Measurements from ENCODE around the gene PLEKHG4B.

The PLEKHG4B gene

GRCh38 chr5:187617-188451 is 95.9 kb downstream of the PLEKHG4B start:
- Histone ChIP-seq H3K4me1 (ENCODE audit: low read length) (no peaks in the 10 kb centered on the region), H3K79me2 (ENCODE audit: low read length) (no peaks in the 10 kb centered on the region), H2AFZ (ENCODE audit: low read depth, low read length) (peak overlapping the region; percentile 96), H3K9ac (ENCODE audit: low read length) (no peak overlapping the region), H3K27ac (ENCODE audit: low read length) (no peak overlapping the region), H3K36me3 (replicated peaks; ENCODE audit: low read depth, low read length) (no peaks in the 10 kb centered on the region), H3K4me3 (ENCODE audit: low read length) (peak overlapping the region; percentile 65; the same call in 1 of the 2 replicates), H3K27me3 (ENCODE audit: low read depth, low read length) (no peaks in the 10 kb centered on the region), H3K9me3 (ENCODE audit: insufficient read depth, low read length) (no peaks in the 10 kb centered on the region), H4K20me1 (ENCODE audit: insufficient read depth, low read length) (no peaks in the 10 kb centered on the region), H3K4me2 (ENCODE audit: low read length) (peak overlapping the region; percentile 61)
- TF ChIP-seq EZH2phosphoT487 (IDR thresholded peaks at IDR 0.05; ENCODE audit: low read depth) (no peak), CTCF (IDR thresholded peaks at IDR 0.05; ENCODE audit: low read depth, low read length) (no peak)

GRCh38 chr5:188488-189481 is 96.8 kb downstream of the PLEKHG4B start:
- H3K4me1 ChIP-seq (ENCODE audit: low read length): no peaks in the 10 kb centered on the region
- no peaks in the 10 kb centered on the region for H3K79me2 ChIP-seq (ENCODE audit: low read length)
- H2AFZ ChIP-seq (ENCODE audit: low read depth, low read length): peak overlapping the region; percentile 96
- peak overlapping the region; percentile 65 for H3K4me3 ChIP-seq (ENCODE audit: low read length)
- no peak overlapping the region for H3K27ac ChIP-seq (ENCODE audit: low read length)
- no peak for TF ChIP-seq EZH2phosphoT487 (IDR thresholded peaks at IDR 0.05; ENCODE audit: low read depth)
- TF ChIP-seq CTCF (IDR thresholded peaks at IDR 0.05; ENCODE audit: low read depth, low read length): peak; percentile 63
- no peaks in the 10 kb centered on the region for H4K20me1 ChIP-seq (ENCODE audit: insufficient read depth, low read length)
- no peak overlapping the region for H3K9ac ChIP-seq (ENCODE audit: low read length)
- no peaks in the 10 kb centered on the region for H3K36me3 ChIP-seq (replicated peaks; ENCODE audit: low read depth, low read length)
- no peaks in the 10 kb centered on the region for H3K9me3 ChIP-seq (ENCODE audit: insufficient read depth, low read length)
- no peaks in the 10 kb centered on the region for H3K27me3 ChIP-seq (ENCODE audit: low read depth, low read length)
- peak overlapping the region; percentile 61 for H3K4me2 ChIP-seq (ENCODE audit: low read length)

DNA sequence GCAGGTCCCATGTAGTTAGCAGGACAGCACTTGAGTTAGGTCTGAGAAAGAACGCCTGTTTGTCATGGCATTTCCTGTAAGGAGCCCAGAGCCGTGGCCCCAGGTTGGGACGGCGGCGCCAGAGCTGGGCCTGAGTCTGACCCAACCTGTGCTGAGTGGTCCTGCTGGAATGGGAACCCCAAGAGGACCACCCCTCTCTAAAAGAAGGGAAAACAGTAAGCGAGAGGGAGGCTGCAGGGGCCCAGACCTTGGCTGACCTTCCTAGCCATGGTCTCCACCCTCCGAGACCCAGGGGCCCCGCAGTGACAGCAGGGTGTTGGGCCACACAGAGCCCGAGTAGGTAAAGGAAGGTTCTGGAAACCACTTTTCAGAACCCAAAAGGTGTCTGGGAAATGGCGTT is 97.5 kb downstream of the PLEKHG4B start:
- no peaks in the 10 kb centered on the region for H4K20me1 ChIP-seq (ENCODE audit: insufficient read depth, low read length)
- no peak overlapping the region for H3K4me3 ChIP-seq (ENCODE audit: low read length)
- no peaks in the 10 kb centered on the region for H3K9me3 ChIP-seq (ENCODE audit: insufficient read depth, low read length)
- no peaks in the 10 kb centered on the region for H3K27me3 ChIP-seq (ENCODE audit: low read depth, low read length)
- no peak overlapping the region for H3K27ac ChIP-seq (ENCODE audit: low read length)
- no peaks in the 10 kb centered on the region for H3K36me3 ChIP-seq (replicated peaks; ENCODE audit: low read depth, low read length)
- no peak overlapping the region for H3K4me2 ChIP-seq (ENCODE audit: low read length)
- H3K79me2 ChIP-seq (ENCODE audit: low read length): no peaks in the 10 kb centered on the region
- TF ChIP-seq EZH2phosphoT487 (IDR thresholded peaks at IDR 0.05; ENCODE audit: low read depth) (no peak), CTCF (IDR thresholded peaks at IDR 0.05; ENCODE audit: low read depth, low read length) (no peak)
- H3K9ac ChIP-seq (ENCODE audit: low read length): no peak overlapping the region
- H2AFZ ChIP-seq (ENCODE audit: low read depth, low read length): no peak overlapping the region
- no peaks in the 10 kb centered on the region for H3K4me1 ChIP-seq (ENCODE audit: low read length)

- no peaks in the 10 kb centered on the region for H4K20me1 ChIP-seq (ENCODE audit: insufficient read depth, low read length)
- no peaks in the 10 kb centered on the region for H3K36me3 ChIP-seq (replicated peaks; ENCODE audit: low read depth, low read length)
- H3K27me3 ChIP-seq (ENCODE audit: low read depth, low read length): no peaks in the 10 kb centered on the region
- H3K9me3 ChIP-seq (ENCODE audit: insufficient read depth, low read length): no peaks in the 10 kb centered on the region
- H3K9ac ChIP-seq (ENCODE audit: low read length): no peak overlapping the region
- no peak for TF ChIP-seq EZH2phosphoT487 (IDR thresholded peaks at IDR 0.05; ENCODE audit: low read depth)
- TF ChIP-seq CTCF (IDR thresholded peaks at IDR 0.05; ENCODE audit: low read depth, low read length): no peak
- no peak overlapping the region for H3K27ac ChIP-seq (ENCODE audit: low read length)
- H3K4me3 ChIP-seq (ENCODE audit: low read length): no peak overlapping the region
- H2AFZ ChIP-seq (ENCODE audit: low read depth, low read length): no peak overlapping the region
- no peak overlapping the region for H3K4me2 ChIP-seq (ENCODE audit: low read length)
- no peaks in the 10 kb centered on the region for H3K4me1 ChIP-seq (ENCODE audit: low read length)
- H3K79me2 ChIP-seq (ENCODE audit: low read length): no peaks in the 10 kb centered on the region
Measured at GRCh38 chr5:189976-190365, 98.0 kb downstream of the PLEKHG4B start.

Measured in OCI-LY3 (cell line).